OCI-LY1 (cell line): ENCODE results near the gene SFT2D2.

Experiments used
- H2AFZ ChIP-seq: fragments of 200-600 bp; sonication (generic), shearing (Covaris generic); 2 replicates; pipeline ENCODE4 v1.6.0; 2014; ENCODE audit warnings: antibody characterized with exemption, mild to moderate bottlenecking, low read length
- H3F3A ChIP-seq: fragments of 200-600 bp; sonication (generic), shearing (Covaris generic); 2 replicates; pipeline ENCODE4 v1.6.0; 2014; ENCODE audit warnings: mild to moderate bottlenecking, antibody characterized with exemption, low read length, moderate library complexity; ENCODE audit not compliant: insufficient read depth
- H3K27ac ChIP-seq: fragments of 200-600 bp; sonication (generic); 2 replicates; pipeline ENCODE4 v1.5.1; 2014; ENCODE audit warnings: low read length, mixed run types, mild to moderate bottlenecking, low read depth; ENCODE audit not compliant: poor library complexity, severe bottlenecking
- H3K27me3 ChIP-seq: fragments of 200-600 bp; sonication (generic); 2 replicates; pipeline ENCODE4 v1.6.0; 2014; ENCODE audit warnings: antibody characterized with exemption, mild to moderate bottlenecking, low read length, moderate library complexity; ENCODE audit not compliant: insufficient read depth
- H3K36me3 ChIP-seq: fragments of 200-600 bp; sonication (generic); 2 replicates; pipeline ENCODE4 v1.6.1; 2014; ENCODE audit warnings: mild to moderate bottlenecking, antibody characterized with exemption, low read length, moderate library complexity, mixed read lengths; ENCODE audit not compliant: insufficient read depth
- H3K4me1 ChIP-seq: fragments of 200-600 bp; sonication (generic); 2 replicates; pipeline ENCODE4 v1.5.1; 2014; ENCODE audit warnings: mild to moderate bottlenecking, low read length, moderate library complexity; ENCODE audit not compliant: insufficient read depth, severe bottlenecking
- H3K4me2 ChIP-seq: fragments of 200-600 bp; sonication (generic), shearing (Covaris generic); 2 replicates; pipeline ENCODE4 v1.6.1; 2014; ENCODE audit warnings: low read length
- H3K4me3 ChIP-seq: fragments of 200-600 bp; sonication (generic); 2 replicates; pipeline ENCODE4 v1.5.1; 2014; ENCODE audit warnings: low read length, low read depth, mild to moderate bottlenecking, mixed read lengths; ENCODE audit not compliant: poor library complexity, severe bottlenecking
- H3K79me2 ChIP-seq: fragments of 200-600 bp; shearing (Covaris generic); 2 replicates; pipeline ENCODE4 v1.6.1; 2016; ENCODE audit warnings: mixed run types, low read length, mixed read lengths; ENCODE audit not compliant: insufficient read depth
- H3K9ac ChIP-seq: fragments of 200-600 bp; sonication (generic), shearing (Covaris generic); 2 replicates; pipeline ENCODE4 v1.6.1; 2014; ENCODE audit warnings: mild to moderate bottlenecking, low read length, mixed read lengths
- H3K9me2 ChIP-seq: fragments of 200-600 bp; sonication (generic), shearing (Covaris generic); 2 replicates; pipeline ENCODE4 v1.6.1; 2014; ENCODE audit warnings: low read depth, mild to moderate bottlenecking, low read length, mixed read lengths
- H3K9me3 ChIP-seq: fragments of 200-600 bp; shearing (Covaris generic); 2 replicates; pipeline ENCODE4 v1.6.1; 2014; ENCODE audit warnings: low read length, mixed read lengths
- H4K20me1 ChIP-seq: fragments of 200-600 bp; sonication (generic), shearing (Covaris generic); 2 replicates; pipeline ENCODE4 v1.6.0; 2016; ENCODE audit warnings: mild to moderate bottlenecking, low read length; ENCODE audit not compliant: insufficient read depth
- CTCF ChIP-seq: fragments of 200-600 bp; sonication (generic), shearing (Covaris generic); IDR thresholded peaks from 2 replicates; pipeline ENCODE4 v1.5.1; 2017; ENCODE audit warnings: mild to moderate bottlenecking, antibody characterized with exemption, low read length, moderate library complexity, mixed read lengths
- EZH2 ChIP-seq: fragments of 200-600 bp; sonication (generic), shearing (Covaris generic); IDR thresholded peaks from 2 replicates; pipeline ENCODE4 v1.8.0; 2017; ENCODE audit warnings: borderline replicate concordance, mixed run types, mild to moderate bottlenecking, antibody characterized with exemption, low read length, moderate library complexity, mixed read lengths

SFT2D2 gene

GRCh38 chr1:168295411-168296114, 69.8 kb downstream of the SFT2D2 start:
- no peaks in the 10 kb centered on the region for H3K79me2 ChIP-seq
- H2AFZ ChIP-seq: no peak overlapping the region
- H4K20me1 ChIP-seq: no peaks in the 10 kb centered on the region
- no peaks in the 10 kb centered on the region for H3K4me1 ChIP-seq
- H3K27ac ChIP-seq: no peak overlapping the region
- no peak for TF ChIP-seq CTCF
- TF ChIP-seq EZH2: no peak
- no peak overlapping the region for H3K4me3 ChIP-seq
- H3F3A ChIP-seq: no peaks in the 10 kb centered on the region
- no peaks in the 10 kb centered on the region for H3K9me3 ChIP-seq
- no peaks in the 10 kb centered on the region for H3K27me3 ChIP-seq
- no peaks in the 10 kb centered on the region for H3K36me3 ChIP-seq
- H3K9ac ChIP-seq: no peak overlapping the region
- no peak overlapping the region for H3K4me2 ChIP-seq
- no peaks in the 10 kb centered on the region for H3K9me2 ChIP-seq

- TF ChIP-seq EZH2 (no peak), CTCF (no peak)
- Histone ChIP-seq H3K9me3 (no peaks in the 10 kb centered on the region), H3K4me2 (no peak overlapping the region)
These were observed 71.4 kb downstream of the SFT2D2 start for GRCh38 chr1:168297019-168297730.

GRCh38 chr1:168298446-168298845, 72.6 kb downstream of the SFT2D2 start:
- Histone ChIP-seq H3K9me3 (no peaks in the 10 kb centered on the region), H3F3A (no peaks in the 10 kb centered on the region), H3K36me3 (no peaks in the 10 kb centered on the region), H3K4me2 (no peak overlapping the region), H3K9me2 (no peaks in the 10 kb centered on the region), H3K27ac (no peak overlapping the region), H2AFZ (no peak overlapping the region), H3K4me1 (no peaks in the 10 kb centered on the region), H3K27me3 (no peaks in the 10 kb centered on the region), H3K4me3 (no peak overlapping the region), H3K9ac (no peak overlapping the region), H4K20me1 (no peaks in the 10 kb centered on the region), H3K79me2 (no peaks in the 10 kb centered on the region)
- no peak for TF ChIP-seq EZH2
- TF ChIP-seq CTCF: no peak

More at GRCh38 chr1:168297019-168297730, 71.4 kb downstream of the SFT2D2 start:
- H3K4me1 ChIP-seq: no peaks in the 10 kb centered on the region
- H3K36me3 ChIP-seq: no peaks in the 10 kb centered on the region
- H3K9me2 ChIP-seq: no peaks in the 10 kb centered on the region
- no peak overlapping the region for H3K27ac ChIP-seq
- no peaks in the 10 kb centered on the region for H3K79me2 ChIP-seq
- no peak overlapping the region for H3K9ac ChIP-seq
- no peaks in the 10 kb centered on the region for H3K27me3 ChIP-seq
- H3K4me3 ChIP-seq: no peak overlapping the region
- no peaks in the 10 kb centered on the region for H4K20me1 ChIP-seq
- H2AFZ ChIP-seq: no peak overlapping the region
- H3F3A ChIP-seq: no peaks in the 10 kb centered on the region
